ENCODE measurements around the gene KRTAP1-4.

DNA sequence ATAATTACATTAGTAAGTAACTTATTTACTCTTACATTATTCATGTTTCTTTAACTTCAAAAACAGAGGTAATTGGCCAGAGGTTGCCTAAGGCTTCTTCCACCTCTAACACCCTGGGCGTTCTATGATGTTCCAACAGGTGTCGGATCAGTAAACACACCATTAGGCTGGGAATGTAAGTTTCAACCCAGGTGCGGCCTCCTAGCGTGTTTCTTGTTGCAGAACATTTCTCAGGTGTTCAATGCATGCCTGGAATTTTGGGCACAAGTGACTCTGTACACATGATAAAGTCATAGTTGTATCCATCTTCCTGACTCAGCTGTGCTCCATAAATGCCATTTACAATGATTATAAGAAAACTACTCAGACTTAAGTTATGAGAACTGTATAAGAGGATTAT is 24.0 kb upstream of the KRTAP1-4 start:
- TF ChIP-seq, protein P1, sequence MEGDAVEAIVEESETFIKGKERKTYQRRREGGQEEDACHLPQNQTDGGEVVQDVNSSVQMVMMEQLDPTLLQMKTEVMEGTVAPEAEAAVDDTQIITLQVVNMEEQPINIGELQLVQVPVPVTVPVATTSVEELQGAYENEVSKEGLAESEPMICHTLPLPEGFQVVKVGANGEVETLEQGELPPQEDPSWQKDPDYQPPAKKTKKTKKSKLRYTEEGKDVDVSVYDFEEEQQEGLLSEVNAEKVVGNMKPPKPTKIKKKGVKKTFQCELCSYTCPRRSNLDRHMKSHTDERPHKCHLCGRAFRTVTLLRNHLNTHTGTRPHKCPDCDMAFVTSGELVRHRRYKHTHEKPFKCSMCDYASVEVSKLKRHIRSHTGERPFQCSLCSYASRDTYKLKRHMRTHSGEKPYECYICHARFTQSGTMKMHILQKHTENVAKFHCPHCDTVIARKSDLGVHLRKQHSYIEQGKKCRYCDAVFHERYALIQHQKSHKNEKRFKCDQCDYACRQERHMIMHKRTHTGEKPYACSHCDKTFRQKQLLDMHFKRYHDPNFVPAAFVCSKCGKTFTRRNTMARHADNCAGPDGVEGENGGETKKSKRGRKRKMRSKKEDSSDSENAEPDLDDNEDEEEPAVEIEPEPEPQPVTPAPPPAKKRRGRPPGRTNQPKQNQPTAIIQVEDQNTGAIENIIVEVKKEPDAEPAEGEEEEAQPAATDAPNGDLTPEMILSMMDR (IDR thresholded peaks at IDR 0.05) = no peak
- no peak for TF ChIP-seq POLR2AphosphoS5 (IDR thresholded peaks at IDR 0.05)
